SJCRH30 (cell line): Measurements from ENCODE around the gene DNAH8. TPM values are rescaled to one million over a fixed set of nuclear protein-coding genes. Genes with fewer than 3 reads are reported as not detected.
A peak's percentile ranks its signal among the peaks of the same experiment; 100 is the strongest.

Experiments
- DNase-seq, 2 experiments: peaks; one replicate each; pipeline ENCODE4 v3.0.0-alpha.2; 2015 to 2020
- H3K27ac ChIP-seq: fragments of 250-450 bp; sonication (Bioruptor Pico); 2 replicates; pipeline ENCODE4 v1.5.1; 2020; ENCODE audit warnings: mild to moderate bottlenecking, moderate library complexity
- H3K27me3 ChIP-seq: fragments of 250-450 bp; sonication (Bioruptor Pico); 2 replicates; pipeline ENCODE4 v1.5.1; 2020; ENCODE audit warnings: mild to moderate bottlenecking, moderate library complexity
- H3K36me3 ChIP-seq: fragments of 250-450 bp; sonication (Bioruptor Pico); 2 replicates; pipeline ENCODE4 v1.5.1; 2020; ENCODE audit warnings: mild to moderate bottlenecking, moderate library complexity
- H3K4me1 ChIP-seq: fragments of 250-450 bp; sonication (Bioruptor Pico); 2 replicates; pipeline ENCODE4 v1.5.1; 2020; ENCODE audit warnings: mild to moderate bottlenecking, moderate library complexity
- H3K4me3 ChIP-seq: fragments of 250-450 bp; sonication (Bioruptor Pico); 2 replicates; pipeline ENCODE4 v1.5.1; 2020; ENCODE audit warnings: mild to moderate bottlenecking, moderate library complexity
- H3K9me3 ChIP-seq: fragments of 250-450 bp; sonication (Bioruptor Pico); replicated peaks from 2 replicates; pipeline ENCODE4 v1.5.1; 2020; ENCODE audit warnings: mild to moderate bottlenecking, moderate library complexity
- total RNA-seq: library from RNA; depleted of rRNA; stranded (reverse); fragments of >200 nt; shearing (Covaris generic); gene quantifications from 2 replicates; pipeline ENCODE4 v1.2.3, GENCODE V29; 2014

The DNAH8 gene
- total RNA-seq, 1 experiment from 2014 or later, result under 0.01 TPM

DNA sequence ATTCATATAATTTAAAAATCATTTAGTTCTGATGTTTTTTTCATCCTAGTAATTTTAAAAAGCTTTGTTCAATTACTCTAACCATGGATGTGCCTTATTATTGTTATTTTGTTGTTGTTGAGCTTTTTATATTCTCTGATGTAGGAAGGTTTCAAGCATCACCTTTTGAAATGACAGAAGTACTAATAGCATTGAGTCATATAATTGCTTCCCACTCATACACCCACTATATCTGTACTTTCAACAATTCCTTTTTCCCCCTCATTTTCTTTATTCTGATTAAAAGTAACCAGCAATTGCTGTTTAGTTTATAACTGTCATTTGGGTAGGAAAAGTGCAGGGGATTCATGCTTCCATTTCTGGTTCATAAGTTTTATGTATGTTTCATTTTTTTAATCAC, 38.6 kb downstream of the DNAH8 start:
- Histone ChIP-seq H3K4me3 (no peak overlapping the region), H3K27ac (no peak overlapping the region), H3K9me3 (no peaks in the 10 kb centered on the region), H3K27me3 (no peaks in the 10 kb centered on the region), H3K4me1 (no peaks in the 10 kb centered on the region), H3K36me3 (no peaks in the 10 kb centered on the region)
- DNase-seq, result no peak

DNA sequence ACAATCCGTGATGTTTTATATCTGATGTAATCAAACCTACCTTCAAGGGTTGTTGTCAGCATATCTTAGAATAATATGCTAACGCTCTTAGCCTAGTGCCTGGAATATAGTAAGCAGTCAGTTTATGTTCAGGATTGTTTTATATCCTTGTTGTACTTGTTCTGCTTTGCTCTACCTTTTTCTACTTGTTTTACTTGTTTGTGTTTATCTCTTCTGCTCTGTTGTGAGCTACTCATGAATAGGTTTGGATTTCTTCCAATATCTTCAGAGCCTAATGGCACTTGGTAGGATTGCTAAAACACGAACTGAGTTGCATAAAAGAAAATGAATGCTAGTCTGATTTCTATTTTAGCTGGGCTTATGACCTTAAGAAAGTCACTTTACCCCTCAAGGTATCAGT, 40.1 kb downstream of the DNAH8 start:
- no peaks in the 10 kb centered on the region for H3K4me1 ChIP-seq
- no peaks in the 10 kb centered on the region for H3K27me3 ChIP-seq
- H3K4me3 ChIP-seq, result no peak overlapping the region
- no peaks in the 10 kb centered on the region for H3K9me3 ChIP-seq
- no peak for DNase-seq
- no peaks in the 10 kb centered on the region for H3K36me3 ChIP-seq
- no peak overlapping the region for H3K27ac ChIP-seq

DNA sequence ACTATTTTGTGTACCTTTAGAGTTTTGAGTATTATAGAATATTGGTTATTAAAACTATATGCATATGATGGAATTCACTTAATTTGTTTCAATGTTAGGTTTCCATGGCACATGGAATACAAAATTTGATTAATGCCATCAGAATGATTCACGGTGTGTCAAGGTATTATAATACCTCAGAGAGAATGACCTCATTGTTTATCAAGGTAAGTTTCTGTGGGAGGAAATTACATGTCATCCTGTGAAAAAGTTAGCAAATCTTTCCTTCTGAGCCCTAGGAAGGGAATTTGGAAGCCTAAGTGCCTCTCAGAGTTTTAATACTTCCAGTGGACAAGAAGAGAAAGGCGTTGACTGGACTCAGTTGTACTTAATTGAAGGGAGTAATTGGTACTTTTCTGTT, 40.8 kb downstream of the DNAH8 start:
- Histone ChIP-seq H3K4me1 (no peaks in the 10 kb centered on the region), H3K4me3 (no peak overlapping the region), H3K27me3 (no peaks in the 10 kb centered on the region), H3K9me3 (no peaks in the 10 kb centered on the region), H3K36me3 (no peaks in the 10 kb centered on the region), H3K27ac (no peak overlapping the region)
- DNase-seq, result no peak

DNA sequence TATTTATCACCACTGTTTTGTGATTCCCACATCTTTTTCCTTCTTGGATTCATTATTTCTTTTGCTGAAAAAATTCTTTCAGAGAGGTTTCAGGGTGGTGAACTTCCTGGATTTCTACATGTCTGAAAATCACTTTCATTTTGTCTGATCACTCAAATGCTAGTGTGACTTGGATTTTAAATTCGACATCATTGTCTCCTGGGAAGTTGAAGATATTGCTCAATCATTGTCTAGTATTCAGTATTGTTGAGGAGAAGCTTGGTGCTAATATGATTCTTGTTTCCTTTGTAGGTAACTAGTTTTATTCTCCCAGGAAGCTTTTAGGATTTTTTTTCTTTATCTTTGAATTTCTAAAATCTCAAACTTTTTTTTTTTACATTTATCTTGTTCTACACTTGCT, 45.0 kb downstream of the DNAH8 start:
- Histone ChIP-seq H3K27me3 (no peaks in the 10 kb centered on the region), H3K4me1 (no peaks in the 10 kb centered on the region), H3K4me3 (no peak overlapping the region), H3K27ac (no peak overlapping the region), H3K36me3 (no peaks in the 10 kb centered on the region), H3K9me3 (no peaks in the 10 kb centered on the region)
- no peak for DNase-seq

DNA sequence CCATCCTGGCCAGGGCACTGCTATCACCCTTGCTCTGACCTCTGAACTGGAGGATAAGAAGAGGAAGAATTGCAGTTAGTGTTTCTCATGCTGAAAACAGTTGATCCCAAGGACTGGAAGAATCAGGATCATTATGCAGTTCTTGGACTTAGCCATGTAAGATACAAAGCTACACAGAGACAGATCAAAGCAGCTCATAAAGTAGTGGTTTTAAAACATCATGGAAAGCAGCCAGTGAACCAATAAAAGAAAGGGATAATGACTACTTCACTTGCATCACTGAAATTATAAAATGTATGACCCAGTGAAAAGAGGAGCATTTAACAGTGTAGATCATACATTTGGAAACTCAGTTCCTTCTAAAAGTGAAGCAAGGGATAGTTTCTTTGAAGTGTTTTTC, 47.7 kb downstream of the DNAH8 start:
- no peaks in the 10 kb centered on the region for H3K9me3 ChIP-seq
- H3K4me3 ChIP-seq, result no peak overlapping the region
- no peaks in the 10 kb centered on the region for H3K27me3 ChIP-seq
- no peak overlapping the region for H3K27ac ChIP-seq
- H3K4me1 ChIP-seq, result no peaks in the 10 kb centered on the region
- DNase-seq, result no peak
- H3K36me3 ChIP-seq, result no peaks in the 10 kb centered on the region

DNA sequence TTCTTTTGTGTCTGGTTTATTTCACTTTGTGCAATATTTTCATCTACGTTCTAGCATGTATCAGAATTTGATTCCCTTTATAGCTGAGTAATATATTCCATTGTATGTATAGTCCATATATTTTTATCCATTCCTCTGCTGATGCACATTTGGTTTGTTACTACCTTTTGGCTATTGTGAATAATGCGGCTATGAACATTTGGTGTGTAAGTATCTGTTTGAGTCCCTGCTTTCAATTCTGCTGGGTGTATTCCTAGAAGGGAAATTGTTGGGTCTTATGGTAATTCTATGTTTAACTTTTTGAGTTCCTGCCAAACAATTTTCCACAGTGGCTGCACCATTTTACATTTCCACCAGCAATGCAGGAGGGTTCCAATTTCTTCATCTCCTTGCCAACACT, 52.4 kb downstream of the DNAH8 start:
- Histone ChIP-seq H3K4me1 (no peaks in the 10 kb centered on the region), H3K27ac (no peak overlapping the region), H3K9me3 (no peaks in the 10 kb centered on the region), H3K36me3 (no peaks in the 10 kb centered on the region), H3K27me3 (no peaks in the 10 kb centered on the region), H3K4me3 (no peak overlapping the region)
- no peak for DNase-seq

DNA sequence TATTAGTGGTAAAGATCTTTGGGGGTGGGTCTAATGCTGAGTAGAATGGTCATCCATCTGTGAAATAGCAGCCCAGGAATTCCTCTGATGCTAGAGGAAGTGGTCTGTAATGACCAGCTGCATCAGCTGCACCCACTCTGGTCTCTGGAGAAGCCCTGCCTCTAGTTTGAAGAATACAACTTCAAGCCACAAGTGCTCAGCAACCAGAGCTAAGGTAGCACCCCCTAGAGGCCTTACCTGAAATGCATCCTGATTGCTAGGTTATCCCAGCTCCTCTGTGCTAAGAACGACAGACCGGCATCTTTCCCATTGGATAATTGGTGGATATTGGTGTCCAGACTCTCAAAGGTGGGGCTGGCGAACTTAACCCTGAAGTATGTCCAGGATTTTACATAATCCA, 58.2 kb downstream of the DNAH8 start:
- Histone ChIP-seq H3K9me3 (no peaks in the 10 kb centered on the region), H3K4me1 (no peaks in the 10 kb centered on the region; the same call in 1 of the 2 replicates), H3K27me3 (no peaks in the 10 kb centered on the region), H3K27ac (no peak overlapping the region), H3K4me3 (no peak overlapping the region), H3K36me3 (no peaks in the 10 kb centered on the region)
- peak; percentile 42 to 62 for DNase-seq

DNA sequence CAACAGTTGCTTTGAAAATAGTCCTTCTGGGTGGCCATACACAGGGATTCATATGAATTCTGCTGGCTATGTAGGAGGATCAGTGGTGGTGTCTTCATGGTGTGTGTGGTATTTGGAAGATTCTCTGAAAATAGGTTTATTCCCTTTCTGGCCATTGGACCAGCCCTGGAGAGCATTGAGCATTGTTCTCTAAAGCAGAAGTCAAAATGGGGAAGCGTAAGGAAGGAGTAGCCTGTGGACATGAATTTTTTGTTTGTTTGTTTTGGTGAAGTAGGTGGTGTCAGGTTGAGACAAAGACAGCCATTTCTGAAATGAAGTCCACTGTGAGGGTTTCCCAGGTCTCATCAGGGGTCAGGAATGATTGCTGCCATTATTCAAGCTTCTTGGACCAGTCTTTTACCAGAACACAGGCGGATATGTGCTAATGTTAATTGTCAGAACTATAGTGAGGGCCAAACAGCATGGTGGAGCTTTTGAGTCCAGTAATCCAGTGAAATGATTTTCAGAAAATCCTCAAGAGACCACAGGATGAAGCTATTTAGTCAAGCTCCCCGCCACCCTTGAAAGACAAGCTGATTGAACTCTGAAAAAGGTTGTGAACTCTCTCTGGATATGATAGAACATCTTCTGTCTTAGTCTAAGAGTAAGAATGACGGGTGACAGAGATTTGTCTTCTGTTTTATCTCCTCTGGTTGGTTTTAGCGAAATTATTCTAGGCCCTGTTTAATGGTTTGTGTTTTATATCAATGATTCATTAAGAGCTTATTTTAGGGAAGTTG, 60.0 kb downstream of the DNAH8 start:
- H3K4me1 ChIP-seq, result no peaks in the 10 kb centered on the region; the same call in 1 of the 2 replicates
- no peak overlapping the region for H3K4me3 ChIP-seq
- H3K27ac ChIP-seq, result no peak overlapping the region
- no peaks in the 10 kb centered on the region for H3K9me3 ChIP-seq
- H3K36me3 ChIP-seq, result no peaks in the 10 kb centered on the region
- H3K27me3 ChIP-seq, result peaks cover 3% of the 10 kb centered on the region; the same call in 1 of the 2 replicates
- no peak for DNase-seq

DNA sequence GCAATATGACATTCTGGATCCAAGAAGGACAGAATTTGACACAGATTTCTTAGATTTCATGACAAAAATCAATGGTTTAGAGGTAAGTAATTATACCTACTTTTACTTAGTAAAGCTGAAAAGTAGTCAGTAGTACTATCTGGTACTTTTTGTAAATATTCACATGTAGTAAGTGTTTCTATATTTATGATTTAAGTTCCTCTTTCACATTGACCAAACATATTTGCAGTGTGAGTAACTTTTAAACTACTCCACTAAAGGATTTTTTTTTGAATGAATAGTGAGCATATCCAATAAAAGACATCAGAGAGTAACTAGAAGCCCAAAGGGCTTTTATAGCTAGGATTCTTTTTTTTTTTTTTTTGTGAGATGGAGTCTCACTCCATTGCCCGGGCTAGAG, 60.8 kb downstream of the DNAH8 start:
- H3K27ac ChIP-seq, result no peak overlapping the region
- DNase-seq, result no peak

DNA sequence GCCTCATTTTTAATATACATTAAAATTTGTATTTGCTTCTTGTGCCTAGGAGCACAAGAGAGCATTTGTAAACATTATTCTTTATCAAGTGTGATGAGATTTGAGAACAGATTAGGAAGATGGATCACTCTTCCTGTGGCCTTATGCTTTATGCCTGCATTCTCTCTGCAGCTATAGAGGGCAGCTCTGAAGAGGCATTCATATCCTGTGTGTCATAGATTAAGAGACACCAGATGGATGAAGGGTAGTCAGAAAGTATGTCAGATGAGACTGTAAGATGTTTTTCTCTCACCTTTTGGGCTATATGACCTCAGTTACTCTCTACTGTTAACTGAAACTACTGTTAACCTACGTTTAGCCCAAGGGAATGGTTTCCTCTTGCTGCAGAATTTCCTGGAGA, 61.4 kb downstream of the DNAH8 start:
- Histone ChIP-seq H3K36me3 (no peaks in the 10 kb centered on the region), H3K27me3 (peaks cover 3% of the 10 kb centered on the region; the same call in 1 of the 2 replicates), H3K9me3 (no peaks in the 10 kb centered on the region), H3K4me1 (no peaks in the 10 kb centered on the region; the same call in 1 of the 2 replicates), H3K27ac (no peak overlapping the region), H3K4me3 (no peak overlapping the region)
- no peak for DNase-seq

More for the DNA sequence above, 60.8 kb downstream of the DNAH8 start:
- Histone ChIP-seq H3K36me3 (no peaks in the 10 kb centered on the region), H3K4me1 (no peaks in the 10 kb centered on the region; the same call in 1 of the 2 replicates), H3K9me3 (no peaks in the 10 kb centered on the region), H3K27me3 (peaks cover 3% of the 10 kb centered on the region; the same call in 1 of the 2 replicates), H3K4me3 (no peak overlapping the region)

DNA sequence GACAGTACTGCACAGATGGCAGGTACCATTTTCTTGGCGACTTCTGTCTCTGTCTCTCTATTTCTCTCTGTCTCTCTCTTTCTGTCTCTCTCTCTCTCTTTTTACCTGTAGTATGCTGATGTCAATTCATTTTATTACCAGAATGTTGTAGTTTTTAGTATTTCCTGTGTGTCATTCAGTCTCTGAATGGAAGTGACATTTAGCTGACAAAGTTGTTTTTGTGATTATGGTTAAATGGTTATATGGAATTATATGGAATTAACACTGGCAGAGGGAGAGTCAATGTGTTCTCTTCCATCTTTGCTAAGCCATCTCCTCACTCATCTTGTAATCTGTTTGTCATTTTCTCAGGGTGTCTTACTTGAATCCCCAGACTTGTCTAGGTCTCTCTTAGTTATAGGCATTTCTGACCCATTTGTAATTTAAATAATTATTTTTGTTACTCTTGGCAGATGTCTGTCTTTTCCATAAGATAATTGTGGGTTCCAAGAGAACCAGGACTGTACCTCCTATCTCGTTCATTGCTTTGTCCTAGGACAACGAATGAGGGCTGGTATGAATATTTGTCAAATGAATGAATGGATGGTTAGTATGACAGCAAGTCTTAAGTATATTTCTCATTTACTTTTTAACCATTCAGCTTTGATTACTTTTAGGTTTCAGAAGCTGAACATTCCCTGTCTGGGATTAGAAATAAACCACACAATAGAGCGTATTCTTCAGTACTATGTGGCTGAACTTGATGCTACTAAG, 64.4 kb downstream of the DNAH8 start:
- no peaks in the 10 kb centered on the region for H3K9me3 ChIP-seq
- DNase-seq, result no peak
- no peaks in the 10 kb centered on the region for H3K36me3 ChIP-seq
- no peak overlapping the region for H3K4me3 ChIP-seq
- no peaks in the 10 kb centered on the region for H3K4me1 ChIP-seq
- peaks cover 3% of the 10 kb centered on the region; the same call in 1 of the 2 replicates for H3K27me3 ChIP-seq
- no peak overlapping the region for H3K27ac ChIP-seq

DNA sequence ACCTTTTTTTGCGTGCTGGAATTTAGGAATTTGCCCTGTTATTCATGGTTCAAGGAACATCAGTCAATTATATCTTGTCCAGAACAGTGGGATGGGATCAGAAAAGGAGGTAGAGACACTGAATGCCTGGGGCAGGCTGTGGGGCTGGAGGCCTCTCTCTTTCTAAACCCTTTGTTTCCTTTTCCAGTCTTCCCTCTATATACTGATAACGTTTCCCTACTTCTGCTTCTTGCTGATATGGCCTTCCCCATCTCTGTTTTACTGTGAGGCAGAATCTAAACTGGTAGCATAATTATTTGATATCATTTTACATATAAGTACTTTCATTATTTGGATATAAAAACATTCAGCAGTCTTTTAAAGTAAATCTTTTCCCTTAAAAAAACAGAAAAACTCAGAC, 67.5 kb downstream of the DNAH8 start:
- Histone ChIP-seq H3K36me3 (no peaks in the 10 kb centered on the region), H3K27me3 (peaks cover 3% of the 10 kb centered on the region; the same call in 1 of the 2 replicates), H3K27ac (no peak overlapping the region), H3K4me1 (no peaks in the 10 kb centered on the region), H3K9me3 (no peaks in the 10 kb centered on the region), H3K4me3 (no peak overlapping the region)
- DNase-seq, result no peak

DNA sequence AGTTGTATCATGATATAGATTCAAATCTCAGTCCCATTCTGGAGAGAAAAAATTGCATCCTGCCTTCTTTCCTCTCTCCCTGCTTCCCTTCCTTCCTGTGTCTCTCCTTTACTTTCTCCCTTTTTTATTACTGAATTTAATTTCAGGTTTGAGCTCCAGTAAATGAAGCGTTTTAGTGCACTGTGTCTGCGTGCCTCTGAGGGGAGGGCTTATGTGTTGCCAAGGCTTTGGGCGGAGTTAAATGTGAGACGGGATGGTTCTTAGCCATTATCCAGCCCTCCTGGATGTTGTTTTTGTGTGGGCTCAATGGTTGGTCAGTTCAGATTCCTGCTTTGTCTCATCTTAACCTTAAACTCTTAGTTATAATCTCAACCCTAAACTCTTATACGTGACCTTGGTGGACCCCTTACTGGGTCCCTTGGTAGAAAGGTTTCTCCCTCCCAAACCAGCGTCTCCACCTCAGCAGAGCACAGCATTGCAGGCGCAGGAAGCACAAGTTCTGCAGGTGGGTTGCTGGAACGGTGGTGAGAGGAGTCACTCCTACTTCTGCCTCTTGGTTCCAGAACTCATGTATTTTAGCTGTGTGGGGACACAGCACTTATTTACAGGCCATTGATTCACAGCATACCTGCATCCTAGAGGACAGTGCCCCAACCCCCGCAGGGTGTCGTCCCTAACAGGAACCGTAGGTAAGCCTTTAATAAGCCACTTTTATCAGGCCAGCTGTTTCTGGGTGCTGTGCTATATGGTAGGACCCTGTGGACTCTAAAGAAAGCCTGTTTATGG, 68.5 kb downstream of the DNAH8 start:
- no peak overlapping the region for H3K27ac ChIP-seq
- no peaks in the 10 kb centered on the region for H3K9me3 ChIP-seq
- H3K36me3 ChIP-seq, result no peaks in the 10 kb centered on the region
- no peak overlapping the region for H3K4me3 ChIP-seq
- H3K27me3 ChIP-seq, result peaks cover 3% of the 10 kb centered on the region; the same call in 1 of the 2 replicates
- no peak for DNase-seq
- H3K4me1 ChIP-seq, result no peaks in the 10 kb centered on the region

DNA sequence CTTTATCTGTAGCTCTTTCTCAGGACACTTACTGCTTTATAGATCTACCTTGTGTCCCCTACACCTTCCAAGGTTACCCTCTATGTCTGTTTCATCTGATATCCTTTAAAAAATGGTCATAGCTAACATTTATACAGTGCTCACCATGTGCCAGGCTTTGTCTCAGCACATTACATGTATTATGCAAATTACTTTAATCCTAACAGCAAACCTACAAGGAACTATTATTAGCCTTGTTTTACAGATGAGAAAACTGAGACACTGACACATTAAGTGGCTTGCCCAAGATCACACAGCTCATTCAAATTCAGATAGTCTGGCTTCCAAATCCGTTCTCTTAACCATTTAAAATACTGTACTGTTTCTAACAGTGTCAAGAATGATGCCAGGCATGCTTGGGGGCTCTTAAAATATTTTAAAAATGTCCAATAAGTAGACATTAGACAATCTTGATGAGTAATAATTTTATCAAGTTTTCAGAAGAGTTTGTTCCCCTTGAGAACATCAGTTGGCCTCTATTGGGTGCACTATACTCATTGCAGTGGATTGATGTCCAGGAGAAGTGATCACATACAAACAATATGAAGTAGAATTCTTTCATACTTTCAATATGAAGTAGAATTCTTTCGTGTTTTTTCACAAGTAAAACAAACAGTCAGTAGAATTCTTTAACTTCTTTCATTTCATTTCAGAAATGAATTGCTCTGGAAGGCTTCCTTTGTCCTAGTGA, 69.6 kb downstream of the DNAH8 start:
- DNase-seq, result no peak

More for the DNA sequence above, 69.6 kb downstream of the DNAH8 start:
- no peak overlapping the region for H3K4me3 ChIP-seq
- H3K27ac ChIP-seq, result no peak overlapping the region
- H3K4me1 ChIP-seq, result no peaks in the 10 kb centered on the region
- no peaks in the 10 kb centered on the region for H3K9me3 ChIP-seq
- no peaks in the 10 kb centered on the region for H3K36me3 ChIP-seq
- peaks cover 3% of the 10 kb centered on the region; the same call in 1 of the 2 replicates for H3K27me3 ChIP-seq
